HCT116 (cell line): ENCODE data around the gene ZNF836. TPM values are rescaled to one million over a fixed set of nuclear protein-coding genes. Genes with fewer than 3 reads are reported as not detected.

Experiments used
- ATAC-seq: fragments of 200-7000 bp; cut with Tn5 transposase; 2 replicates; pipeline ENCODE4 v1.9.1; 2020; ENCODE audit warnings: mild to moderate bottlenecking, moderate library complexity
- BruUV-seq: library from RNA; stranded (reverse); fragments of 400-500 nt; replicated peaks from 2 replicates; lab custom pipeline; 2021; lab: Mats Ljungman, UMichigan
- CTCF ChIA-PET: fragments of 300-600 bp; sonication (Branson Sonifier 250); formaldehyde crosslinking; loops from one replicate; lab custom pipeline; 2021; ENCODE audit warnings: antibody characterized with exemption; lab: Charles Lee
- POLR2A ChIA-PET: fragments of 300-600, 350-600 bp; sonication (Branson Sonifier 250); formaldehyde crosslinking; loops from one replicate; lab custom pipeline; 2021; ENCODE audit warnings: antibody characterized with exemption; lab: Charles Lee
- RAD21 ChIA-PET, 2 experiments: fragments of 300-600 bp; sonication (Branson Sonifier 250); formaldehyde crosslinking; loops; one replicate each; lab custom pipeline; 2023; ENCODE audit warnings: low total read pairs in 2 of 2; ENCODE audit not compliant: uncharacterized antibody in 2 of 2, unreplicated experiment in 2 of 2, low non-redundant PET in 1 of 2; lab: Charles Lee
- DNase-seq: peaks from one replicate; pipeline ENCODE4 v3.0.0-alpha.2; 2010; ENCODE audit warnings: low read depth, low spot score
- H2AFZ ChIP-seq: fragments of 200-600 bp; shearing (Covaris generic), sonication (generic); 2 replicates; pipeline ENCODE4 v1.6.1; 2017; ENCODE audit warnings: low read depth, mixed run types, mixed read lengths, antibody characterized with exemption, low read length; ENCODE audit not compliant: poor library complexity, severe bottlenecking
- H3K27ac ChIP-seq: 2 replicates; pipeline ENCODE4 v1.5.1; 2012; ENCODE audit warnings: low read depth, low read length
- H3K27me3 ChIP-seq: fragments of 200-600 bp; sonication (generic); 2 replicates; pipeline ENCODE4 v1.6.1; 2016; ENCODE audit warnings: mixed run types, low read length, mixed read lengths; ENCODE audit not compliant: insufficient read depth
- H3K36me3 ChIP-seq, 2 experiments: fragments of 200-500 bp in 1 of 2; fragments of 200-600 bp in 1 of 2; sonication (Bioruptor generic) in 1 of 2; sonication (generic) in 1 of 2; 2 replicates each; pipeline versions ENCODE4 v1.5.1 to v1.6.1; 2014 to 2016; ENCODE audit warnings: low read length in 2 of 2, inconsistent platforms in 1 of 2, mixed read lengths in 1 of 2, mixed run types in 1 of 2; ENCODE audit not compliant: insufficient read depth in 2 of 2, control insufficient read depth in 1 of 2
- H3K4me1 ChIP-seq, 2 experiments: fragments of 200-600 bp in 1 of 2; sonication (generic) in 1 of 2; 2 replicates each; pipeline versions ENCODE4 v1.5.1 to v1.6.1; 2012 to 2017; ENCODE audit warnings: low read length in 2 of 2, inconsistent platforms in 1 of 2, mild to moderate bottlenecking in 1 of 2, mixed read lengths in 1 of 2, mixed run types in 1 of 2, moderate library complexity in 1 of 2; ENCODE audit not compliant: insufficient read depth in 2 of 2, control insufficient read depth in 1 of 2
- H3K4me2 ChIP-seq: fragments of 200-600 bp; sonication (generic); 2 replicates; pipeline ENCODE4 v1.6.1; 2017; ENCODE audit warnings: mixed run types, low read length, mixed read lengths
- H3K4me3 ChIP-seq, 2 experiments: fragments of 200-600 bp in 1 of 2; sonication (generic) in 1 of 2; replicated peaks in 1 of 2; 2 replicates each; pipeline ENCODE4 v1.5.1; 2011 to 2016; ENCODE audit warnings: low read length in 2 of 2, control low read depth in 1 of 2, low read depth in 1 of 2, mild to moderate bottlenecking in 1 of 2, mixed read lengths in 1 of 2, mixed run types in 1 of 2
- H3K79me2 ChIP-seq: fragments of 200-600 bp; sonication (generic); 2 replicates; pipeline ENCODE4 v1.6.1; 2017; ENCODE audit warnings: mild to moderate bottlenecking, mixed run types, low read length, moderate library complexity, mixed read lengths; ENCODE audit not compliant: insufficient read depth
- H3K9ac ChIP-seq: fragments of 200-600 bp; sonication (generic); 2 replicates; pipeline ENCODE4 v1.6.1; 2016; ENCODE audit warnings: low read length, mixed read lengths
- H3K9me2 ChIP-seq: fragments of 200-600 bp; sonication (generic), shearing (Covaris generic); 2 replicates; pipeline ENCODE4 v1.6.1; 2017; ENCODE audit warnings: mixed run types, mild to moderate bottlenecking, moderate library complexity; ENCODE audit not compliant: insufficient read depth
- H3K9me3 ChIP-seq, 2 experiments: fragments of 200-500 bp in 1 of 2; fragments of 200-600 bp in 1 of 2; sonication (Bioruptor generic) in 1 of 2; sonication (generic) in 1 of 2; 2 replicates each; pipeline ENCODE4 v1.6.1; 2014 to 2017; ENCODE audit warnings: low read length in 2 of 2, mixed read lengths in 2 of 2, inconsistent platforms in 1 of 2, low read depth in 1 of 2, mild to moderate bottlenecking in 1 of 2, mixed run types in 1 of 2, moderate library complexity in 1 of 2; ENCODE audit not compliant: control insufficient read depth in 1 of 2, insufficient read depth in 1 of 2
- H4K20me1 ChIP-seq: fragments of 200-600 bp; sonication (generic), shearing (Covaris generic); 2 replicates; pipeline ENCODE4 v1.6.1; 2017; ENCODE audit warnings: mixed run types, mild to moderate bottlenecking, moderate library complexity; ENCODE audit not compliant: insufficient read depth
- ATF3 ChIP-seq: IDR thresholded peaks from 2 replicates; pipeline ENCODE4 v1.6.1; 2012
- CBX3 ChIP-seq: IDR thresholded peaks from 2 replicates; pipeline ENCODE4 v1.6.1; 2012; ENCODE audit warnings: low read depth
- CTCF ChIP-seq, 3 experiments: fragments of 200-600 bp in 1 of 3; sonication (generic) in 1 of 3; IDR thresholded peaks in 2 of 3; conservative IDR thresholded peaks in 1 of 3; 2 replicates each; pipeline ENCODE4 v1.5.1; 2012 to 2017; ENCODE audit warnings: low read depth in 2 of 3, low read length in 2 of 3, antibody characterized with exemption in 1 of 3, borderline replicate concordance in 1 of 3, control low read depth in 1 of 3, mild to moderate bottlenecking in 1 of 3, mixed read lengths in 1 of 3, mixed run types in 1 of 3, moderate library complexity in 1 of 3; ENCODE audit not compliant: insufficient read depth in 1 of 3
- ELF1 ChIP-seq: IDR thresholded peaks from 2 replicates; pipeline ENCODE4 v1.6.1; 2012; ENCODE audit warnings: low read depth, borderline replicate concordance
- EZH2phosphoT487 ChIP-seq: fragments of 200-600 bp; IDR thresholded peaks from 2 replicates; pipeline ENCODE4 v1.6.1; 2018; ENCODE audit warnings: antibody characterized with exemption, borderline replicate concordance
- FOSL1 ChIP-seq: IDR thresholded peaks from 2 replicates; pipeline ENCODE4 v1.6.1; 2012; ENCODE audit warnings: low read depth
- MAX ChIP-seq: IDR thresholded peaks from 2 replicates; pipeline ENCODE4 v1.6.1; 2012
- POLR2A ChIP-seq: IDR thresholded peaks from 2 replicates; pipeline ENCODE4 v1.7.0; 2011; ENCODE audit warnings: borderline replicate concordance; ENCODE audit not compliant: insufficient read depth, insufficient read length; ENCODE audit errors: extremely low read depth
- POLR2AphosphoS5 ChIP-seq: IDR thresholded peaks from 2 replicates; pipeline ENCODE4 v1.6.1; 2011; ENCODE audit warnings: mild to moderate bottlenecking, low read depth, low read length, moderate library complexity
- RAD21 ChIP-seq: IDR thresholded peaks from 2 replicates; pipeline ENCODE4 v1.6.1; 2012; ENCODE audit warnings: low read depth, mild to moderate bottlenecking
- SIN3A ChIP-seq: IDR thresholded peaks from 2 replicates; pipeline ENCODE4 v1.6.1; 2012; ENCODE audit warnings: low read depth
- SP1 ChIP-seq: IDR thresholded peaks from 2 replicates; pipeline ENCODE4 v1.6.1; 2012; ENCODE audit warnings: low read depth
- SRF ChIP-seq: IDR thresholded peaks from 2 replicates; pipeline ENCODE4 v1.6.1; 2012; ENCODE audit warnings: low read depth
- TCF7L2 ChIP-seq: IDR thresholded peaks from 2 replicates; pipeline ENCODE4 v1.7.0; 2011; ENCODE audit warnings: borderline replicate concordance, inconsistent platforms; ENCODE audit not compliant: insufficient read depth, insufficient read length; ENCODE audit errors: extremely low read depth
- YY1 ChIP-seq: IDR thresholded peaks from 2 replicates; pipeline ENCODE4 v1.6.1; 2011; ENCODE audit warnings: low read length, low read depth, moderate library complexity, mild to moderate bottlenecking; ENCODE audit not compliant: insufficient replicate concordance; ENCODE audit errors: extremely low read depth
- ZBTB33 ChIP-seq: IDR thresholded peaks from 2 replicates; pipeline ENCODE4 v1.6.1; 2011; ENCODE audit warnings: mild to moderate bottlenecking, low read length, moderate library complexity; ENCODE audit not compliant: insufficient replicate concordance; ENCODE audit errors: extremely low read depth
- intact Hi-C: fragments of 100-400 bp; cut with micrococcal nuclease; formaldehyde crosslinking; loops from 2 replicates; pipeline ENCODE4 v1.10.0; 2022
- total RNA-seq: library from RNA; stranded (reverse); gene quantifications from one replicate; pipeline ENCODE4 v1.2.1, GENCODE V29; 2021; ENCODE audit not compliant: unreplicated experiment

ZNF836 gene
- total RNA-seq, 1 experiment from 2014 or later: not detected

GRCh38 chr19:52176574-52176973 lies 5.2 kb upstream of the ZNF836 start:
- Histone ChIP-seq H3K36me3 (no peaks in the 10 kb centered on the region), H3K27me3 (no peaks in the 10 kb centered on the region), H3K4me3 (no peak overlapping the region), H3K27ac (no peak overlapping the region), H3K9me2 (no peaks in the 10 kb centered on the region), H4K20me1 (no peaks in the 10 kb centered on the region), H3K9ac (no peak overlapping the region), H3K4me1 (no peaks in the 10 kb centered on the region), H3K79me2 (no peaks in the 10 kb centered on the region), H2AFZ (no peak overlapping the region), H3K4me2 (no peak overlapping the region), H3K9me3 (no peaks in the 10 kb centered on the region; a peak in 1 of 4 replicates)
- TF ChIP-seq FOSL1 (no peak), POLR2AphosphoS5 (no peak), ZBTB33 (no peak), MAX (no peak)
- no peak for DNase-seq
- RAD21 ChIA-PET: no interaction called here
- BruUV-seq: no TSS peak
- CTCF ChIA-PET: no interaction called here
- intact Hi-C loops: no loop called here
- ATAC-seq: no peak
- POLR2A ChIA-PET: no interaction called here

GRCh38 chr19:52172347-52172746 lies 926 bp upstream of the ZNF836 start:
- ChIA-PET CTCF (no interaction called here), POLR2A (no interaction called here)
- no peak overlapping the region for H3K4me3 ChIP-seq
- TF ChIP-seq YY1 (no peak), SIN3A (no peak), CTCF (IDR thresholded peaks at IDR 0.05 in 2 of 3, conservative IDR thresholded peaks at IDR 0.05 in 1 of 3; ENCODE audit: borderline replicate concordance in 1 of 3, insufficient read depth in 1 of 3, low read depth in 2 of 3, low read length in 2 of 3) (no peak), POLR2A (no peak), POLR2AphosphoS5 (no peak), SP1 (no peak), SRF (no peak), ATF3 (no peak), EZH2phosphoT487 (no peak), TCF7L2 (no peak), CBX3 (no peak), RAD21 (no peak), ELF1 (no peak)

More at GRCh38 chr19:52172347-52172746, 926 bp upstream of the ZNF836 start:
- H3K4me2 ChIP-seq: no peak overlapping the region
- no peak overlapping the region for H2AFZ ChIP-seq
- no peak overlapping the region for H3K9ac ChIP-seq
- no peak overlapping the region for H3K27ac ChIP-seq
- no TSS peak for BruUV-seq
- no peaks in the 10 kb centered on the region for H3K36me3 ChIP-seq
- intact Hi-C loops: no loop called here
- RAD21 ChIA-PET: no interaction called here
- no peaks in the 10 kb centered on the region for H3K4me1 ChIP-seq
- no peaks in the 10 kb centered on the region for H3K27me3 ChIP-seq
- H3K9me3 ChIP-seq: peaks cover 0 to 7% of the 10 kb centered on the region in 2 experiments; a peak in 2 of 4 replicates
- H3K79me2 ChIP-seq: no peaks in the 10 kb centered on the region
- no peaks in the 10 kb centered on the region for H4K20me1 ChIP-seq
- no peak for DNase-seq
- ATAC-seq: no peak
- no peaks in the 10 kb centered on the region for H3K9me2 ChIP-seq
